Measurements from ENCODE around the gene PCNX2. TPM values are rescaled to one million over a fixed set of nuclear protein-coding genes. Genes with fewer than 3 reads are reported as not detected.

Gene PCNX2
- total RNA-seq, 1 donor from 2014 or later = 0.73 TPM

DNA sequence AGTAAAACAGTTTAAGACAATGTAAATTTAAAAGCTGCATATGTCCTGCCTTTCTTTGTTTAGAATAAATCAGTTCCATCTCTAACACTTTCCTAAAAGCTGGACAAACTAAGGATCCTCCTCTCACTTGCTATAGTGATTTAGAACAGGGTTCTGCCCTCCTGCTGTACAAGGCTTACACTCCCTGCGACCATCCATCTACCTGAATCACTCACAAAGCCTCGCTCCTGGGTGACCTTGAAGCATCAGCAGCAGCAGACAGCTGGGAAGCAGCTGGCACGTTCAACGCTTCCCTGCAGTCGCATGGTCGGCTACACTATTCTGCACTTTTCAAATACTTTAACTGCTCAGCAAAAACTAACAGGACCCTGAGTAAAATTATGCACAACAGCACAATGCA, 217.1 kb downstream of the PCNX2 start:
- DNase-seq (ENCODE audit: low spot score) (no peak), ATAC-seq (no peak)

DNA sequence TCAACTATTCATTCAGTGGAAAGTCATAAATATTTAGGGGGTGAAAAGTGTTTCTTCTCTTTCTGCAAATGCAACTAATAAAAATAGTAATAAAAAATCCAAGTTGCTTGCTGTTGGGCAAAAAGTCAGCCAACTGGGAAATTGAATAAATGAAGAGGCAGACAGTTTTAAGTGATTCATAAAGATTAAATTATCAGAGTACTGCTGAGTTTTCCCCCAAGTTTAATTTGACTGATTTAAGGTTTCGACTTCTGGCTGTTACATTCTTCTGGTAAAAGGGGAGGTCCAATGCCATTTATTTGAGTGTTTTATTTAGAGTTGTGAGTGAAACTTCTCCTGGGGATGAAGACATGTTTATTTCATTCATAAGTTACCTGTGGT, 219.6 kb downstream of the PCNX2 start:
- ATAC-seq (no peak), DNase-seq (ENCODE audit: low spot score) (no peak)

DNA sequence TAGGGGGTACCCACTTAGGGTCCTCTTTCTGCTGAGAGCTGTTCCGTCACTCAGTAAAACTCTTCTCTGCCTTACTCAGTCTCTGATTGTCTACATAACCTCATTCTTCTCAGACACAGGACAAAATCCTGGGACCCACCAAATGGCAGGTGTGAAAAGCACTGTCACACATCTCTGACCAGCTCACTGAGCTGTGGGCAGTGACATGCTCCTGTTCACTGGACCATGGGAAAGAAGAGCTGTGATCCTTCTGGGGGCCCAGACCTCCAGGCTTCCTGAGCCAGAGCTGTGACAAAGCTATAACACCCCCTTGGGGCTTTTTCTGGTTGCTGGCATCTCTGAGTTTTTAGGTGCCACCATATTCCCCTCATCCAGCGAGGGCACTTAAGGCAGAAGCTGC, 229.4 kb downstream of the PCNX2 start:
- ATAC-seq (no peak), DNase-seq (ENCODE audit: low spot score) (no peak)

DNA sequence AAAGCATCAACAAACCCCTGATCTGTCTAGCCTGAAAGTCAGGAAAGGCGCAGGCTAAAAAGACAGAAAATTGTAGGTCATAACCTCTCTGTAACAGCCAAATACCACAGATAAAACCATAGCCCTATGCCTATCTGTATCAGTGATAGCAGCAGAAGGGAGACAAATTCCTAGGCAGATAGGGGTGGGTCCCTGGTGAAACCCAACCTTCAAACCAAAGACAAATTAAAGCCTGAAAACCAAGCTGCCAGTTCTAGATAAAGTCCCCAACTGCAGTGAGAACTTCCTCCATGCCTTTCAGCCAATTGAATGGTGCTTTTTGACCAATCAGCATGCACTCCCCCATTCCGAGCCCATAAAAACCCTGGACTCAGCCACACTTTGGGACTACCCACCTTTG, 229.8 kb downstream of the PCNX2 start:
- DNase-seq (ENCODE audit: low spot score) (no peak), ATAC-seq (no peak)

DNA sequence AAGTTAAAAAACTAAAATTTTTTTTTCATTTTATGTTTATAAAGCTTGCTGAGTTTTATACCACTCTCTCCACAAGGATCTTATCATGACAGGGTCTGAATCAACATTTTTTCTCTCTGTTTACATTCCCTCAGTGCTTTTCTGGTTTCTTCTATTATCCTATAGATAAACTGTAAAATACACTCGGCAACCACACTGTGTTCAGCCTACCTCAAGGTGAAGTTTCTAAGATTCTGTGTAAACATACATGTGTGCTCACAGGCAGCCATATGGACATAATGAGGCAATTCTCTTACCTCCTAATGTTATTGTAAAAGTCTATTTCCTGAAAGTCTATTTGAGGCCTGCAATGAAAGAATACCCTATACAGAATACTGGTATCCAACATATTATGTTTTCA, 230.5 kb downstream of the PCNX2 start:
- no peak for ATAC-seq

DNA sequence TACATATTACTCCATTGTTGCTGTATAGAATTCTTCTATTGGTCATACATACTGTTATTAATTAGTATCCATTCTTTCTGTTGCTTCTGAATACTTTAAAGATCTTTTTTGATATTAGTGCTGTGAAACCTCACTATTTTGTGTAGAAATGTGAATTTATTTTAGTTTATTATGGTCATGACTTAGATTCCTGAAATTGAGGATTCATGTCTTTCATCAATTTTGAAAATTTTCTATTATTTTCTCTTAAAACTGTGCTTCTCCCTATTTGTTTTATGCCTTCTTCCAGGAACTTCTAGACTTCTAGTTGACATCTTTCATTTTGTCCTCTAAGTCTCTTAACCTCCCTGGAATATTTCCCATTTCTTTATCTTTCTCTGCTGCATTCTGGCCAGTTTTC, 232.1 kb downstream of the PCNX2 start:
- ATAC-seq (no peak), DNase-seq (ENCODE audit: low spot score) (no peak)

More for the DNA sequence above, 230.5 kb downstream of the PCNX2 start:
- DNase-seq (ENCODE audit: low spot score) = no peak

DNA sequence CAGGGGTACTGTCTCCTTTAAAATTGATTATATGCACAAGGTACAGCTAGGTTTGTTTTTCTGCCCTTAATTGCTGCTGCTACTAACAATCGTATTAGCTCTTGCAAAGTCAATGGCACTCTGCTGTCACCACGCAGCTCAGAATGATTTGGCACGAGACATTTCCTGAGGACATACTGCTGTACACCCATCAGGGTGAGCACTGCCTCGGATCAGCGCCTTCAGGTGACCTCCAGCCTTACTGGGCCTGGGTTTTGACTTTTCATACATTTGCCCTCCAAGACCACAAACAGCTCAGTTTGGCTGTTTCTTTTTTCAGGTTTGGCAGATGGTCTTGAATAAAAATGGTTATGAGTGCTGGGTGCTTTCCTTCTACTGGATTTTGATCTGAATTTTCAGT, 234.3 kb downstream of the PCNX2 start:
- no peak for DNase-seq (ENCODE audit: low spot score)
- ATAC-seq = no peak

DNA sequence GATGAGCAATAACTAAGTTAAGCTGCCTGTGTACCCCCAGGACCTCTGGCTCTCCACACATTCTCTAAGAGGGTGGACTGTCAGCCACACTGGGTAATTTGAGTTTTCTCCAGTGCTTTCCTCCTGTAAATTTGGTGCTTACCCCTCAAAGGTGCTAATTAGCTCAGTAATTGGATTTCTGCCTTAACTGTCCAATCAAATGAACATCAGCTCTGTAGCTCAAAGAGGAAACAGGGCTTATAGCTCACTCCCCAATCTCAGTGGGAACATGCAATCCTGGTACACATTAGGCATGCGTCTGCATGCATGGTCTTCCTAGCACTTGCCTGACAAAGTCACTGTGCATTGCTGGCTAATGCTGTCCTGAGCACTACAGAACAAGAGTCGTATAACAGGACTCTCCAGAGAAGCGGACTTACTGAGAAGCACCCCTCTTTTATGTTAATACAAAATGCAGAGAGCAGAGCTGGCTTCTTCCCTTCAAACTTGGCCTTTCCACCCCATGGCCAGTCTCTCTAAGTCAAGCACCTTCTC, 235.0 kb downstream of the PCNX2 start:
- DNase-seq (ENCODE audit: low spot score) = no peak
- no peak for ATAC-seq

DNA sequence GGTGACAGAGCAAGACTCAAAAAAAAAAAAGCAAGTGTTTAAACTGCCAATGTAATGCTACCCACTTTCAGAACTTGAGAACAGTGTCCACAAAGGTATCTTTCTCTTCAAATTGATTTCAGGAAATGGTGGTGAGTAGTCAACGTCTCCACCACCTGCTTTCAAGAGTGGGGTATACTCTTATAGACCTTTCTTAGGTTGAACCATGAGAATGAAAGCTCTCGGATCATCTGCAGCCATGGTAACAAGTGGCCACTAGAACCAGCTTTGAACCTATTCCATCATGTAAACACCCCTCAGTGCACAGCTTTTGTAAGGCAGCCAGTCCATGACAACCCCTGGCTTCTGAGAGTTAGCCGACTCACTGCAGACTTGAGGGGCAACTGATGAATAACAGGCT, 237.7 kb downstream of the PCNX2 start:
- ATAC-seq (no peak), DNase-seq (ENCODE audit: low spot score) (no peak)

DNA sequence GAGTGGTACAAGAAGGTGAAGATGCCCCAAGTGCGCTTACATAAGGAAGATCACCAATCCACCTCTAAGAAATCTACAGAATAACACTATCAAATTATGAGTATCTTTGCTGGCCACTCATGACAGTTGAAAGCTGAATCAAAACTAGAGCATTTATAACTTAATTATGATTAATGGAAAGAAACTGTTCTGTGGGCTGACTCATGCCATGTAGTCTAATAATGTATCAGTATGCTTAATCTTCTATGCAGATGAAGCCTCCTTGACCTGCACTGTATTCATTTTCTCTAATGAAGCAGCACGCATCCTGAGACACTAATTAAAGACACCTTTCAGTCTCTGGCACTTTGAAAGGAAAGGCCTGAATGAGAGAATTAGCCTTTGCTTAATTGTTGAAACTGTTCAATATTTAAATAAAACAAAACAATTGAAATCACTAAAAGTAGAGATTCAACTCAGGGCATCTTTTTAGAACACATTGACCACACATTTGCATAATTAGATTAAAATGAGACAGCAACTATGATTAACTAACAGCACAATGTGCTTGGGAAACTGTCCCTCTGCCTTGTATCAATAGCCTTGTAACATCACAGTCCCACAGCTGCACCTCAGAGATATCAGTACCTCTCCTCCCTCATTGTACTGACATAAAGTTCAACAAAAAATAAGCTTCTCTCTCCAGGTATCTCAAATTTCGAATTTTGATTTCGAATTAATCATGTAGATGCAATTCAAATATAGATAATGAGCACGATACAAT, 239.5 kb downstream of the PCNX2 start:
- no peak for ATAC-seq
- no peak for DNase-seq (ENCODE audit: low spot score)

DNA sequence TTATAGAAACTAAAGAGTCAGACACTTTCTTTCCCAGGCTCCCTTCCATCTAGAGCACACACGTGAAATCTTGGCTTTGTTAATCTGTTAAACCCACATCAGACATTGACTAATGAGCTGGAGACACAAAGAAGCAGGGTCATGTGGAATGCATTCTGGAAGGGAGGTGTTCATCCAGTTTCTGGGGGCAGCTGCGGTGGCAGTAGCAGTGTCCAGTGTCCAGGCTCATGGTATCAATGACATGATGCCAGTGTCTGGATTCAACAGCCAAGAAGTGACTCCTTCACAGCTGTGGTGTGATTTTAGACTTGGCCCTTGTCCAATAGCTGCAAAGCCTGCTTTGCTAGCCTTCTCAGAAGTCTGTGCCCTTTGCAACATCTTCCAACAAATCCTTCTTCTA, 249.9 kb downstream of the PCNX2 start:
- DNase-seq (ENCODE audit: low spot score) = no peak
- no peak for ATAC-seq

DNA sequence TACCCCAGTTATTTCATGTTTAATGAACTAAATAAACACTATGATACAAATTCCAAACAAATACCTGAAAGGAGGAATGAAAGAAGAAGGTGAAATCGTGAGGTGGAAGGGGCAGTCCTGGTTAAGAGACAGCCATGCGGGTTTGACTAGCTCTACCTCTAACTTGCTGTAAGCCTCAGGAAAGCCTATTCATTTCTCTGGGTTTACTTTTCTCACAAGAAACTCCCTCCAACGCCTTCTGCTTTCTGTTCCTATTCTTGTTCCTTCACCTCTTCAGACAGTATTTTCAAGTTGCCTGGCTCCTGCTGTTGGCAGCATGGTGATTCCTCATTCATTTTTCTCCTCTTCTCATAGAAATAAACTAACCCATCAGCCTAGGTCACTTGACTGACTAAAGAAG, 252.7 kb downstream of the PCNX2 start:
- no peak for ATAC-seq

DNA sequence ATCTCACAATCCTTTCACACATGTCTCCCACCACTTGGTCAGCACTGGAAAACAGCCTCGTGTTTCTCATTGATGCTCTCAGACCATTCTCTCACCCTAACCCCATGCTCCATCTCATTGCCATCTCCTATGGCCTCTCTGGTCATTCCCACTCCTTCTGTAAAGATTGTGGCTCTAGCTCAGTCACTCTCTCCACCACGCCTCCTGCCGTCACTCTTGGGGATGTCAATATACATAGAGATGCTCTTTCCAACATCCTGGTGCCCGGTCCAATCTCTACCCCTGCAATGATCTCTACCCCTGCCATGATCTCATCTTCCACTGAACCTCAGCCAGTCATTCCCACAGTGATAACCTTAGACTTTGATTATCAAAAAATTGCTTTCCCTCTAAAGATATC, 255.0 kb downstream of the PCNX2 start:
- ATAC-seq (no peak), DNase-seq (ENCODE audit: low spot score) (no peak)

More for the DNA sequence above, 252.7 kb downstream of the PCNX2 start:
- DNase-seq (ENCODE audit: low spot score) = no peak

DNA sequence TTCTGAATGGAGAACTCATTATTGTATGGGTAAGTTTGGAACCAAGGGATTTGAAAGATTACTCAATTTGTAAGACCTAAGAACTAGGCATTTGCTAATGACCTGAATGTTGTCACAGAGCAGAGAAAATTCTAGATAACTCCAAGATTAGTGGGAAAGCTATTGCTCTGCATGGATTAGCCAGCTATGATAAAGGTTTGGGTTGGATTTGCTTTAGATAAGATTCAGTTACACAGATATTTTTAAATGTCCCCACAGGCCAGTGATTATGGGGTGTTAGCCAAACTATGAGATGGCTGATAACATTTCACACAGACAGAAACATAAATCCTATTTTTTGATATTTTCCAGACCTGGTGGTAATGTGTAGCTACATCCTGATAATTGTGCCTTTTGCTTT, 256.9 kb downstream of the PCNX2 start:
- DNase-seq (ENCODE audit: low spot score) = no peak
- ATAC-seq = no peak

DNA sequence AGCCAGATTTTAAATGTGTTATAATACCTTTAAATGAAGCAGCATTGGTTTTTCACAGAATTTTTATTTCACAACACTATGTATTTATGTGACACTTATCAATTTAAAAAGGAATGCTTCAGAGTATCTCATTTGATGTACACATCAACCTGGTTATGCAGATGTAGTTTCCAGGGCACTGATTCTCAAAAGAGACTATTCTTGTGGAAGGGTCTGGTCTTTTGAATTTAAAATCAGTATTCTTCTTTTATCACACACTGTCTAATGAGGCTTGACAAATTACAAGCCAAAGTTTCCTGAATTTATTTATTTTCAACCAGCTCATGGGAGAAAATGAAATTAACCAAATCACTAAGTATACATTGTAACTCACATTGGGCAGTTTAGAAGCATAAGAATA, 257.7 kb downstream of the PCNX2 start:
- DNase-seq (ENCODE audit: low spot score) (no peak), ATAC-seq (no peak)

DNA sequence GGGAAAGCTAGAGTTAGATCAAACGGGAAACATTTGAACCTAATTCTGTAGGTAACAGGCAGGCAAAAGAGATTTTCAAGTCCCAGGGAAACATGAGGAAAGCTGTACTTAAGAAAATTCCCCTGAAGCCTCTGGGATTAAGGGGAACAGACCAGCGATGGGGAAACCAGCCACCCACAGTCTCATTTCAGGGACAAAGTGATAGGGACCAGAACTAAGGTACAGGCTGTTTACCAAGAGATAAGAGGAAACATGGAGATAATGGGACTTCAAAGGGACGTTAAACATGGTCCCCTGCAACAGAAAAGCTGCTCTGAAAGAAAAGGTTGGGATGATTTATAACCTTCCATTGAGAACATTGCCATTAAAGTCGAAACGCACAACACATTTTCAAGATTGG, 260.7 kb downstream of the PCNX2 start:
- DNase-seq (ENCODE audit: low spot score) = no peak
- no peak for ATAC-seq

DNA sequence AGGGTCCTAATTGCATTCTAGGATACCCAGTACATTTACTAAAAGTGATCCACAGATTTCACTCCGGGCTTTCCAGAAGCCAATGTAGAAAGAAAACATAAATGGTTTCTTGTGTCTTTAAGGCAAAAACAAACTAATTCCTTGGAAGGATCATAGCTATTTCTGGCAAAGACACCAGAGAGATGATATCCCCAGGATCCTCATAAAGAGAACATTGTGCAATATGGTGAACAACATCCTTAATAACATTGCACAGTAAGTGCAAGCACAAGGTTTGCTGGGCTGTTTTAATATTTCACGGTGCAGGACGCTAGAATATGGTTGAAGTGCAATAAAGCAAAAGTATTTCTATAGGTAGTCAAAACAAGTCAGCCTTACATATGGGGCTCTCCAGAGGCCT, 262.2 kb downstream of the PCNX2 start:
- ATAC-seq (no peak), DNase-seq (ENCODE audit: low spot score) (no peak)

DNA sequence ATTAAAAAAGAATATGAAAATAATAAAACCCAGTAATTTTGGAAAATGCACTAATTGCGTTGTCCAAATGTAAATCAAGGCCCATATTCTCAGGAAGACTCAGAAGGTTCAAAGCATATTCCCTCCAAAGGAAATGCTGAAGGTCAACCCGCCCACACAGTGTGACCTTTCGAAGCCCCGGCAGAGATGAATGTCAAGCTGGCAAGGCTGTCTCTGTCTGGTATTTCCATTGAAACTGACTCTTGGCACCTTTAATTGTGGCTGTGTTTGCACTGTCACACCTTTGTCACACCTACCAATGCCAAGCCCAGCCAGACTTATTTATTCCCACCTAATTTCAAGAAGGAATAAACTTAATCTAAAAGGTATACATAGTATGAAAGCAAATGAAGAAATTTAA, 262.6 kb downstream of the PCNX2 start:
- no peak for DNase-seq (ENCODE audit: low spot score)

DNA sequence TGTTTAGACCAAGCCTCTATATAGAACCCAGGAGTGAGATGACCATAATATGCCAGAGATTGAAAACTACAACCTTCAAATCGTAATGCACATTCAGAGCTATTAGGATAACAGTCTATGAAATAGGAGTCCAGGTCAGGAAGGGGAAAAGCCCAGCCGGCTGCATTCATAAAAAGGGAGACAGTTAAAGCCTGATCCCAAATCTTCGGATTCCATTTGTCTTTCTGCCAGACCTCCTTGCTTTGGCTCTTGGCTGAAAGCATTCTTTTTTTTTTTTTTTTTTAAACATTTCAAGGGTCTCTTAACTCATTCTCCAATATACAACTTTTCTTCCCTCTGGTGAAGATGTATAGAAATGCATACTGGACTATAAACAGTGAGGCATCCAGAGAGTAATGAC, 264.0 kb downstream of the PCNX2 start:
- no peak for DNase-seq (ENCODE audit: low spot score)
- no peak for ATAC-seq

More for the DNA sequence above, 262.6 kb downstream of the PCNX2 start:
- ATAC-seq = no peak

DNA sequence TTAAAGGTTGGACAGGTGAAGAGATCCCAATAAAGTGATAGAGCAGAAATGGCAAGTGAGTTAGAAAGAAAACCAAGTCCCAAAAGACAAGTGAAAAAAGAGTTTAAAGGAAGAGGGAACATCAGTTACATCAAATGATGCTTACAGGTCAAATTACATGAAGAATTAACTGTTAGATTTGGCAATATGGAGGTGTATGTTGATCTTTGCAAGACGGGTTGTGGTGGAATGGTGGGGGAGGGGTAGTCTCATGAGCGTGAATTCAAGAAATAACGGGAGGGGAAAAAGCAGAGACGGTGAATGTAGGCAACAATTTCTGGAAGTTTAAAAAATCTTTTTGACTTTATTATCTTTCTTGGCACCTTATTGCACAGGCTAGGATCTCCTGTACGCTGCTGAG, 268.5 kb downstream of the PCNX2 start:
- ATAC-seq = no peak
- no peak for DNase-seq (ENCODE audit: low spot score)

DNA sequence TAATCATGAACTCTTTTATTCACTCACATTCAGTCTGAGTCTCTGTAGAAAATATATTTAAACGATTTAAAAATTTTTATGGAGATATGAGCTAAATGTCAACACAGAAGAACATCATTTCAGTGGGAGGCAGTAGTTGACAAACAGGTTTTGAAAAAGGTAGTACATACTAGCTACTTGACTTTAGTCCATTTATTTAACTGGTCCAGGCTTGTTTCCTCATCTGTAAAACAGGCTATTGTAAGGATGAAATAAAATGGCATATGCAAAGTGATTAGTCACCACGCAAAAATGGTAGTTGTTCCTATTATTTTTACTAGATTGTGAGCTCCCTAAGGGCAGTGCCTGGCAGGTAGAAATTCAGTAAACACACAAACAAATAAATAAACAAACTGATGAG, 270.0 kb downstream of the PCNX2 start:
- DNase-seq (ENCODE audit: low spot score) (no peak), ATAC-seq (no peak)

DNA sequence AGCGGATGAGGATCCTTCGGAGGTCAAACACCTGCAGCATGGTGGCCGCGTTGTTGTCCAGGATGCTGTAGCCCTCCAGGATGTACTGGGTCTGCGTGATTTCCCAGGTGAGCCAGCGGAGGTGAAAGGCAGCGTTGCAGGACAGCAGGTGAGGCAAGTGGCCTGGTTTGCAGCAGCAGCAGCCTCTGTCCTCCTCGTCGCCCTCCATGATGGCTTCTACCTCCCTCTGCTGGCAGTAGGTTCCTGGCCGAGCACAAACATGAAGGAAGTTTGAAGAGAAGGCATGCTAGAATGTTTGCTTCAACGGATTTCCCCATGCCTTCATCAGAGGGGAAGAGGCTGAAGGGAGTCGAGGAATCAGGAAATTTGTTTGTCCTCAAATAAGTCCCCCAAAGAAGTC, 270.4 kb downstream of the PCNX2 start:
- peak; percentile 94 for ATAC-seq
- peak; percentile 52 for DNase-seq (ENCODE audit: low spot score)

DNA sequence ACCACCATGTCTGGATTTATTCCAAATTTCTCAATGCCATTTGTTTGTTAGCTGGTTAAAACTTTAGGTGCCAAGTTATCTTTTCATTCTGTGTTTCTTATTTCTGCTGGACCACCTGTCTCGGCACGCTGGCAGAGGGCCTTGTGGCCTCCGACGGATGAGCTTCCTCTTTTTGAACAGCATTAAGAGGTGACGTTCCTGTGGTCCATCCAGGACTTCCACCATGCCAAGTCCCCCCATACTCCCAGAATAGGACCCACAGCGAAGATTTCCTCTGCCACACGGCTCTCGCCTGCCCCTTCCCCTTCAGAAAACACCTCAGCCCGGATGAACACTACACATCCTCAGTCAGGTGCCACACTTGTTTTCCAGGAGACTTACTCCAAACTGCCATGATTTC, 271.3 kb downstream of the PCNX2 start:
- ATAC-seq = no peak

More for the DNA sequence above, 271.3 kb downstream of the PCNX2 start:
- no peak for DNase-seq (ENCODE audit: low spot score)
